Neural cell (in vitro differentiated cells): ENCODE data around the gene ELANE.

Experiments
- EZH2 ChIP-seq: fragments of 200-600, 300-800 bp; shearing (Covaris generic), sonication (generic); IDR thresholded peaks from 2 replicates; pipeline ENCODE4 v1.6.1; 2014; ENCODE audit warnings: antibody characterized with exemption, low read length, borderline replicate concordance, mild to moderate bottlenecking; ENCODE audit not compliant: insufficient read depth, poor library complexity, severe bottlenecking
- POLR2AphosphoS5 ChIP-seq: IDR thresholded peaks from 2 replicates; pipeline ENCODE4 v1.6.1; 2012
- RAD21 ChIP-seq: fragments of 450-650 bp; conservative IDR thresholded peaks from 2 replicates; pipeline ENCODE4 v1.6.1; 2014; ENCODE audit warnings: antibody characterized with exemption, mild to moderate bottlenecking, moderate library complexity
- TF ChIP-seq, protein P1 (sequence below): IDR thresholded peaks from 2 replicates; pipeline ENCODE4 v1.6.1; 2012; ENCODE audit warnings: borderline replicate concordance

DNA sequence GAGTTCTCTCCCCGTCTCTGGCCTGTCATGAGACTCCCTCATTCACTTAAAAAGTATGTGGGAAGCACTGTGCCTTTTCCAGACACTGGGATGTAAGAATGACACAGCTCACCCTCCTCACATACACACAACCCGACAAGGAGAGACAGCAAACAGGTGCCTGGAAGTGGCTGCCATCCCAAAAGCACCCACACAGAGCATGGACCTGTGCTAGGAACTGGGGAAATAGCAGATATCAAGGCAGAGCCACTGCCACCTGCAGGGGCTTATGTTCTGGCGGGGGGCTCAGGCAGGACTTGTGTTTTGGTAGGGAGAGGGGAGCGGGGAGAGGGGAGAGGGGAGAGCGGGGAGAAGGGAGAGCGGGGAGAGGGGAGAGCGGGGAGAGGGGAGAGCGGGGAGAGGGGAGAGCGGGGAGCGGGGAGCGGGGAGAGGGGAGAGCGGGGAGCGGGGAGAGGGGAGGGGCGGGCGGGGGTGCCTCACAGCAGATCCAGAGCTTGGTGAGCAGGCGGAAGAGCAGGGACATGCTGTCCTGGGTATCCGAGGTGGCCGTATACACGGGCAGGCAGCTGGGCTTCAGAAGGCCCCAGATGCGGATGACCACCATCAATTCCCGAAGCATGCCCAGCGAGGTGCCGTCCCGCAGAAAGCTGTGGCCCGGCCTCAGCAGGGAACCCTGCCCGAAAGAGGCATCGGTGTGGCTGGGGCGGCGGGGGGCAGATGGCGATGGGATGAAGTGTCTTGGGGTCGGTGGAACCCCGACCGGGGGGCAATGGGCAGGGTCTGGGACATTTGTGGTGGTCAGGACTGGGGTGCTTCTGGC lies 19.6 kb downstream of the ELANE start:
- TF ChIP-seq, protein P1, sequence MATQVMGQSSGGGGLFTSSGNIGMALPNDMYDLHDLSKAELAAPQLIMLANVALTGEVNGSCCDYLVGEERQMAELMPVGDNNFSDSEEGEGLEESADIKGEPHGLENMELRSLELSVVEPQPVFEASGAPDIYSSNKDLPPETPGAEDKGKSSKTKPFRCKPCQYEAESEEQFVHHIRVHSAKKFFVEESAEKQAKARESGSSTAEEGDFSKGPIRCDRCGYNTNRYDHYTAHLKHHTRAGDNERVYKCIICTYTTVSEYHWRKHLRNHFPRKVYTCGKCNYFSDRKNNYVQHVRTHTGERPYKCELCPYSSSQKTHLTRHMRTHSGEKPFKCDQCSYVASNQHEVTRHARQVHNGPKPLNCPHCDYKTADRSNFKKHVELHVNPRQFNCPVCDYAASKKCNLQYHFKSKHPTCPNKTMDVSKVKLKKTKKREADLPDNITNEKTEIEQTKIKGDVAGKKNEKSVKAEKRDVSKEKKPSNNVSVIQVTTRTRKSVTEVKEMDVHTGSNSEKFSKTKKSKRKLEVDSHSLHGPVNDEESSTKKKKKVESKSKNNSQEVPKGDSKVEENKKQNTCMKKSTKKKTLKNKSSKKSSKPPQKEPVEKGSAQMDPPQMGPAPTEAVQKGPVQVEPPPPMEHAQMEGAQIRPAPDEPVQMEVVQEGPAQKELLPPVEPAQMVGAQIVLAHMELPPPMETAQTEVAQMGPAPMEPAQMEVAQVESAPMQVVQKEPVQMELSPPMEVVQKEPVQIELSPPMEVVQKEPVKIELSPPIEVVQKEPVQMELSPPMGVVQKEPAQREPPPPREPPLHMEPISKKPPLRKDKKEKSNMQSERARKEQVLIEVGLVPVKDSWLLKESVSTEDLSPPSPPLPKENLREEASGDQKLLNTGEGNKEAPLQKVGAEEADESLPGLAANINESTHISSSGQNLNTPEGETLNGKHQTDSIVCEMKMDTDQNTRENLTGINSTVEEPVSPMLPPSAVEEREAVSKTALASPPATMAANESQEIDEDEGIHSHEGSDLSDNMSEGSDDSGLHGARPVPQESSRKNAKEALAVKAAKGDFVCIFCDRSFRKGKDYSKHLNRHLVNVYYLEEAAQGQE, result no peak
- TF ChIP-seq EZH2 (no peak), POLR2AphosphoS5 (no peak), RAD21 (no peak)
